Nephron (organoid): ENCODE results near the gene KRTAP1-4.
"Not testable (repeated sequence)": the region's sequence is repeated elsewhere in the genome, so short reads cannot be mapped to it uniquely, and the experiment has no call there.

Source experiments
- H3K27ac Mint-ChIP-seq, 3 experiments: 2 replicates each; pipeline ENCODE4 v1.8.0; 2020; ENCODE audit warnings: mixed read lengths in 3 of 3, mild to moderate bottlenecking in 2 of 3, moderate library complexity in 1 of 3
- H3K27me3 Mint-ChIP-seq: 2 replicates; pipeline ENCODE4 v1.8.0; 2021; ENCODE audit warnings: low read depth, mild to moderate bottlenecking, moderate library complexity, mixed read lengths
- H3K36me3 Mint-ChIP-seq: 2 replicates; pipeline ENCODE4 v1.8.0; 2020; ENCODE audit warnings: low read depth, mixed read lengths
- H3K4me1 Mint-ChIP-seq: 2 replicates; pipeline ENCODE4 v1.8.0; 2020; ENCODE audit warnings: mixed read lengths
- H3K4me3 Mint-ChIP-seq, 3 experiments: 2 replicates each; pipeline ENCODE4 v1.8.0; 2020; ENCODE audit warnings: mild to moderate bottlenecking in 3 of 3, mixed read lengths in 3 of 3, moderate library complexity in 2 of 3
- H3K9me3 Mint-ChIP-seq: 2 replicates; pipeline ENCODE4 v1.8.0; 2020; ENCODE audit warnings: mixed read lengths
- TF ChIP-seq, protein P1 (sequence below), 3 experiments: fragments of 200-600 bp; sonication (generic); IDR thresholded peaks; one replicate each; pipeline ENCODE4 v1.5.0; 2021; ENCODE audit warnings: antibody characterized with exemption in 3 of 3; ENCODE audit not compliant: unreplicated experiment in 3 of 3

Gene KRTAP1-4

DNA sequence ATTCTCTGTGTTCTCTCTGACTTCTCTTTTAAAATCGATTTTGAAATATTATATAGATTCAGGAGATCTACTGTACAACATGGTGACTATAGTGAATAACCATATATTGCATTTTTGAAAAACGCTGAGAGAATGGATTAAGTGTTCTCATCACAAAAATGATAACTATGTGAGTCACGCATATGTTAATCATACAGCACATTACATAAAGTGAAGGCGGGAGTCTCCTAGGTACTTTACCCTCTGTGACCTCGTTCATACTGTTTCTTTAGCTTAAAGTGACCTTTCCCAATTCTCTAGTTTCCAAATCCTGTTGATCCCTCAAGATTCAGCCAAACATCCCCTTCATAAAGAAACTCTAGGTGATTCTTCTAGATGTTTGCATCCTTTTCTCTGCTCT is 27.2 kb downstream of the KRTAP1-4 start:
- TF ChIP-seq, protein P1, sequence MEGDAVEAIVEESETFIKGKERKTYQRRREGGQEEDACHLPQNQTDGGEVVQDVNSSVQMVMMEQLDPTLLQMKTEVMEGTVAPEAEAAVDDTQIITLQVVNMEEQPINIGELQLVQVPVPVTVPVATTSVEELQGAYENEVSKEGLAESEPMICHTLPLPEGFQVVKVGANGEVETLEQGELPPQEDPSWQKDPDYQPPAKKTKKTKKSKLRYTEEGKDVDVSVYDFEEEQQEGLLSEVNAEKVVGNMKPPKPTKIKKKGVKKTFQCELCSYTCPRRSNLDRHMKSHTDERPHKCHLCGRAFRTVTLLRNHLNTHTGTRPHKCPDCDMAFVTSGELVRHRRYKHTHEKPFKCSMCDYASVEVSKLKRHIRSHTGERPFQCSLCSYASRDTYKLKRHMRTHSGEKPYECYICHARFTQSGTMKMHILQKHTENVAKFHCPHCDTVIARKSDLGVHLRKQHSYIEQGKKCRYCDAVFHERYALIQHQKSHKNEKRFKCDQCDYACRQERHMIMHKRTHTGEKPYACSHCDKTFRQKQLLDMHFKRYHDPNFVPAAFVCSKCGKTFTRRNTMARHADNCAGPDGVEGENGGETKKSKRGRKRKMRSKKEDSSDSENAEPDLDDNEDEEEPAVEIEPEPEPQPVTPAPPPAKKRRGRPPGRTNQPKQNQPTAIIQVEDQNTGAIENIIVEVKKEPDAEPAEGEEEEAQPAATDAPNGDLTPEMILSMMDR (IDR thresholded peaks at IDR 0.05; ENCODE audit: unreplicated experiment in 3 of 3) = no peak
- H3K9me3 Mint-ChIP-seq = peaks cover 2% of the 10 kb centered on the region
- no peak overlapping the region for H3K27ac Mint-ChIP-seq
- no peaks in the 10 kb centered on the region for H3K36me3 Mint-ChIP-seq
- peaks cover 13% of the 10 kb centered on the region for H3K4me1 Mint-ChIP-seq
- peaks cover 5% of the 10 kb centered on the region for H3K27me3 Mint-ChIP-seq
- H3K4me3 Mint-ChIP-seq = no peak overlapping the region

DNA sequence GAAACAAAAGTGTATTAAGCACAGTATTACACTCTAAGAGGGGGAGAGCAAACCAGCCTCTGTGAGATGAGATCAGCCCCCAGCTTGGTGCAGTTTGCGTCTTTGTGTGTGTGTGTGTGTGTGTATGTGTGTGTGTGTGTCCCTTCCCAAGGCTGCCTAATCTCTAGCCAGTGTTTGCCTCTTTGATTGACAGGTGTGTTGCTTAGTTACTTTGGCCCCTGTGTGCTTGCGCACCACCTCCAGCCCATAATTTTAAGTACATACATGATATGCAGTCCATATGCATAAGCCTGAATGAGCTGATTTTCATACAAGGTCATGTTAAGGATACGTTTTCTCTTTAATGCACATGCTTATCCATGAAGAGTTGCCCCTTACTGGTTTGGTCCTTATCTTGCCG is 28.2 kb downstream of the KRTAP1-4 start:
- Mint-ChIP-seq H3K4me1 (peaks cover 20% of the 10 kb centered on the region), H3K27ac (no peak overlapping the region), H3K4me3 (no peak overlapping the region), H3K36me3 (no peaks in the 10 kb centered on the region), H3K9me3 (peaks cover 2% of the 10 kb centered on the region), H3K27me3 (peaks cover 5% of the 10 kb centered on the region)
- TF ChIP-seq, protein P1 (IDR thresholded peaks at IDR 0.05; ENCODE audit: unreplicated experiment in 3 of 3) = no peak

DNA sequence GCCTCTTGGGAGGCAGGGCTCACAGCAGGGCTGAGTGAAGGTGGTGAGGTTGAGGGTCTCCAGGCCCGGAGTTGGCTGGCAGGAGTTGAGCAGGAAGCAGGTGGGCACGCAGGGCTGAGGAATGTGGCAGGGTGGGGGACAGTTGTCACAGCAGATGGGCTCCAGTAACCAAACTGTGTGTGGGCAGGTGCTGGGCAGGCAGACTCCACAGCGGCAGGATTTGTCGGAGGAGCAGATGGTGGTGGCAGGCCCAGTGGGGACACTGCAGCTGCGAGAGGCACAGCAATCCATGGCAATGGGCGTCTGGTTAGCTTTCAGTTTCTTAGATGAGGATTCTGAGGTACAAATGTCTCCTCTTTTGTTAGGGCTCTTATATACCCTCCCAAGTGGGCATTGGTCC is 30.4 kb downstream of the KRTAP1-4 start, which contains the start of gene KRTAP3-2:
Gene KRTAP3-2 (minus strand): TSS at position 344 of the 400 bp plus-strand sequence. CDS start 53 bp downstream, at position 291.
- H3K9me3 Mint-ChIP-seq = not testable (repeated sequence)

DNA sequence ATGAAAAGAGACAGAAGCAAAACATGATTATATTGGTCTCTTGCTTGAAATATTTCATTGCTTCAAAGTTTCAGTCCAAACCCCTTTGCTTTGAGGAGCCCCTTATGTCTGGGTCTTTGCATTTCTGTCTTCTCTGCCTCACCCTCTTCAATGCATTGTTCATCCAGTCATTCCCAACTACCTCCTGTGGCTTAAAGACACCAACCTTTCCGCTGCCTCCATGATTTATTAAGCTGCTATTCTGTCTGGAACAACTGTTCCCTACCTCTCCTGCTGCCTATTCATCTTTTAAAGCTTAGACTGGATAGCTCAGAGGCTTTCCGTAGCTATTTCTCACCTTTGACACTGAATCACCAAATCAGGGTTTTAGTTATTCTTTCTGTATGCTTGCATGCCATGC is 32.6 kb downstream of the KRTAP1-4 start:
- peaks cover 29% of the 10 kb centered on the region for H3K4me1 Mint-ChIP-seq
- H3K9me3 Mint-ChIP-seq = peaks cover 2% of the 10 kb centered on the region
- no peaks in the 10 kb centered on the region for H3K36me3 Mint-ChIP-seq
- H3K27ac Mint-ChIP-seq = no peak overlapping the region
- peaks cover 5% of the 10 kb centered on the region for H3K27me3 Mint-ChIP-seq
- TF ChIP-seq, protein P1 (IDR thresholded peaks at IDR 0.05; ENCODE audit: unreplicated experiment in 3 of 3) = no peak
- no peak overlapping the region for H3K4me3 Mint-ChIP-seq

More for the DNA sequence above, 30.4 kb downstream of the KRTAP1-4 start, which contains the start of gene KRTAP3-2:
- not testable (repeated sequence) for H3K27me3 Mint-ChIP-seq, H3K27ac Mint-ChIP-seq, H3K36me3 Mint-ChIP-seq
- Mint-ChIP-seq H3K4me3 (peak within 1 kb of the TSS in 1 of 3 experiments; percentile 51), H3K4me1 (peaks cover 25% of the 10 kb centered on the region)

DNA sequence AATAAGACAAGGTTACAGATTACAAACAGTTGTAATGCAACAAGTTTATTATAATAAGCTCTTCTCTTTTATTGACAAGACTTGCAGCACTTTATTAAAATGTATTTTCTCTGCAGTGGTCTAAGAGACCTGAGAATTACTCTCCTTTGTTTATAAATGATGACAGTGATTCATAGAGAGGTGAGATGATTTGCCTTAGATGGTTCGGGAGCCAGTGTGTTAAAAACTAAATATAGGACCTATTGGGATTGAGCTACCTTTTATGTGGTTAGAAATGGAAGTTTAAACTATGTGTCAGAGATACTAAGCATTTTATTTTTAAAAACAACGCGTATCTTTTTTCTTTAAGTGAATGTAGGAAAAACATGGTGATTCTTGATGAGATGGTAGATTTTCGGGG is 33.2 kb downstream of the KRTAP1-4 start:
- Mint-ChIP-seq H3K4me1 (peaks cover 32% of the 10 kb centered on the region), H3K4me3 (no peak overlapping the region), H3K27me3 (peaks cover 5% of the 10 kb centered on the region), H3K36me3 (no peaks in the 10 kb centered on the region), H3K27ac (no peak overlapping the region), H3K9me3 (peaks cover 2% of the 10 kb centered on the region)
- TF ChIP-seq, protein P1 (IDR thresholded peaks at IDR 0.05; ENCODE audit: unreplicated experiment in 3 of 3) = no peak

DNA sequence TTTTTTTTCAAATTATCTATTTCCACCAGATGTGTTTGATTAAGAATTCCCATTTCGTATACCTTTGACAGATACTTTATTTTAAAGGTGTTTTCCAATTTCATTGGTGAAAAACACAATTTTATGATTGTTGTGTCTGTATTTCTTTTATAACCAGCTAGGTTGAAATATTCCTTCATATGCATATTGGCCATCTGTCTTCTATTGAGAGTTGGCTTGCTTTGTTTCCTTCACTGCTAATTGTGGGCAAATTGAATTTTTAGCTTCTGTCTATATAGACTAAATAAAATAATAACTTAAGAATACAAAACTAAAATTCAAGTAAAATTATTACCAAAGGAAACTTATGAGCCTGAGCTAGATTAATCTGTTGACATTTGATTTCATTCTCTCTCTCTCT is 34.9 kb downstream of the KRTAP1-4 start:
- TF ChIP-seq, protein P1 (IDR thresholded peaks at IDR 0.05; ENCODE audit: unreplicated experiment in 3 of 3) = no peak
- Mint-ChIP-seq H3K4me1 (peaks cover 32% of the 10 kb centered on the region), H3K27me3 (peaks cover 5% of the 10 kb centered on the region), H3K4me3 (peak overlapping the region in 1 of 3 experiments; percentile 46), H3K36me3 (no peaks in the 10 kb centered on the region), H3K27ac (no peak overlapping the region), H3K9me3 (peaks cover 2% of the 10 kb centered on the region)
